ENCODE measurements around the gene WDR36.

WDR36 gene

DNA sequence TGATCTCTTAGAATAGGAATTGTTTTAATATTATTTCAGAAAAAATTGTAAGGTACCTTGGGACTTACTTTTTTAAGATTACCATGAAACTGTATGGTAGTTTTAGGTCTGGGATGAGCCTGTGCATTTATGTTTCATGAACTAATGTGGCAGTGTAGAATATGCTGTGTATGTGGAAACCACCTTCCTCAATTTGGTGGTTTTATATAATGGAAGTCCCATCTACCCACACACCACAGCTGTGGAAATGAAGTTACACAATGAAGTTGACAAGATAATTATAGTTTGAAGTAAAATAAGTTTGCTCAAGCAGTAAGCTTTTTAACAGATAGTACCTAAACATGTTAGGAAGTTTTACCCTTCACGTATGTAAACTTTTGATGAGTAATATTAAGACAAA is 24.4 kb downstream of the WDR36 start:
- Histone ChIP-seq H3K9me3 (ENCODE audit: insufficient read depth, low read depth, low read length) (no peaks in the 10 kb centered on the region), H3K27me3 (ENCODE audit: insufficient read depth, low read length, poor library complexity, severe bottlenecking) (no peaks in the 10 kb centered on the region), H3K79me2 (ENCODE audit: insufficient read depth, low read length) (no peaks in the 10 kb centered on the region), H3K4me1 (ENCODE audit: insufficient read depth, low read length, poor library complexity, severe bottlenecking) (no peaks in the 10 kb centered on the region), H4K20me1 (ENCODE audit: insufficient read depth, low read length, poor library complexity, severe bottlenecking) (no peaks in the 10 kb centered on the region), H2AFZ (ENCODE audit: low read length) (no peak overlapping the region), H3F3A (ENCODE audit: low read depth) (no peaks in the 10 kb centered on the region), H3K4me3 (ENCODE audit: low read length, poor library complexity, severe bottlenecking) (no peak overlapping the region), H3K4me2 (ENCODE audit: low read depth, low read length, poor library complexity, severe bottlenecking) (no peak overlapping the region), H3K36me3 (ENCODE audit: insufficient read depth, low read length) (peaks cover 49% of the 10 kb centered on the region), H3K9me2 (replicated peaks; ENCODE audit: low read depth, low read length) (no peaks in the 10 kb centered on the region), H3K9ac (ENCODE audit: low read depth, low read length, poor library complexity, severe bottlenecking) (no peak overlapping the region)
- TF ChIP-seq, protein P1, sequence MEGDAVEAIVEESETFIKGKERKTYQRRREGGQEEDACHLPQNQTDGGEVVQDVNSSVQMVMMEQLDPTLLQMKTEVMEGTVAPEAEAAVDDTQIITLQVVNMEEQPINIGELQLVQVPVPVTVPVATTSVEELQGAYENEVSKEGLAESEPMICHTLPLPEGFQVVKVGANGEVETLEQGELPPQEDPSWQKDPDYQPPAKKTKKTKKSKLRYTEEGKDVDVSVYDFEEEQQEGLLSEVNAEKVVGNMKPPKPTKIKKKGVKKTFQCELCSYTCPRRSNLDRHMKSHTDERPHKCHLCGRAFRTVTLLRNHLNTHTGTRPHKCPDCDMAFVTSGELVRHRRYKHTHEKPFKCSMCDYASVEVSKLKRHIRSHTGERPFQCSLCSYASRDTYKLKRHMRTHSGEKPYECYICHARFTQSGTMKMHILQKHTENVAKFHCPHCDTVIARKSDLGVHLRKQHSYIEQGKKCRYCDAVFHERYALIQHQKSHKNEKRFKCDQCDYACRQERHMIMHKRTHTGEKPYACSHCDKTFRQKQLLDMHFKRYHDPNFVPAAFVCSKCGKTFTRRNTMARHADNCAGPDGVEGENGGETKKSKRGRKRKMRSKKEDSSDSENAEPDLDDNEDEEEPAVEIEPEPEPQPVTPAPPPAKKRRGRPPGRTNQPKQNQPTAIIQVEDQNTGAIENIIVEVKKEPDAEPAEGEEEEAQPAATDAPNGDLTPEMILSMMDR (conservative IDR thresholded peaks at IDR 0.05; ENCODE audit: low read length) = no peak
- no peak for TF ChIP-seq EZH2phosphoT487 (IDR thresholded peaks at IDR 0.05; ENCODE audit: borderline replicate concordance)

DNA sequence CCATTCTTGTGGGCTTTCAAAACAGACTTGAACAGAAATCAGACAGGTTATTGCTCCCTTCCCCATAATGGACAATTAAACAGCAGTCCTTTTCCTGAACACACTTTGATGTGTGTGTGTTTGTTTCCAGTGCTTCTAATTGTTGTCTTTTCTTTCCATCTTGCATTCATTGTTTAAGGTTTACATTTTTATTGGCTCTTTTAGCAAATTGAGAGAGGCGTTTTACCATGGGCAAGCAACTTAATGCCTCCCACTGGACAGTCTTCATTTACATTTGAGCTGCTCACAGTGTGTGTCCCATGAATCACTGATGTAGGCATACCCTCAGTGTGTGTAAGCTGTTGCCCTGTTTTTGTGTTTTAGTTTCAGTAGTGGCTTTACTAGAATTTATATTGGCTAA is 25.0 kb downstream of the WDR36 start:
- H3K27me3 ChIP-seq (ENCODE audit: insufficient read depth, low read length, poor library complexity, severe bottlenecking) = no peaks in the 10 kb centered on the region
- H3F3A ChIP-seq (ENCODE audit: low read depth) = no peaks in the 10 kb centered on the region
- H2AFZ ChIP-seq (ENCODE audit: low read length) = no peak overlapping the region
- no peaks in the 10 kb centered on the region for H4K20me1 ChIP-seq (ENCODE audit: insufficient read depth, low read length, poor library complexity, severe bottlenecking)
- no peak overlapping the region for H3K9ac ChIP-seq (ENCODE audit: low read depth, low read length, poor library complexity, severe bottlenecking)
- H3K4me2 ChIP-seq (ENCODE audit: low read depth, low read length, poor library complexity, severe bottlenecking) = no peak overlapping the region
- H3K9me2 ChIP-seq (replicated peaks; ENCODE audit: low read depth, low read length) = no peaks in the 10 kb centered on the region
- H3K4me3 ChIP-seq (ENCODE audit: low read length, poor library complexity, severe bottlenecking) = no peak overlapping the region
- peaks cover 54% of the 10 kb centered on the region for H3K36me3 ChIP-seq (ENCODE audit: insufficient read depth, low read length)
- no peaks in the 10 kb centered on the region for H3K9me3 ChIP-seq (ENCODE audit: insufficient read depth, low read depth, low read length)
- H3K79me2 ChIP-seq (ENCODE audit: insufficient read depth, low read length) = no peaks in the 10 kb centered on the region
- no peak for TF ChIP-seq EZH2phosphoT487 (IDR thresholded peaks at IDR 0.05; ENCODE audit: borderline replicate concordance)
- TF ChIP-seq, protein P1 (conservative IDR thresholded peaks at IDR 0.05; ENCODE audit: low read length) = no peak
- no peaks in the 10 kb centered on the region for H3K4me1 ChIP-seq (ENCODE audit: insufficient read depth, low read length, poor library complexity, severe bottlenecking)

DNA sequence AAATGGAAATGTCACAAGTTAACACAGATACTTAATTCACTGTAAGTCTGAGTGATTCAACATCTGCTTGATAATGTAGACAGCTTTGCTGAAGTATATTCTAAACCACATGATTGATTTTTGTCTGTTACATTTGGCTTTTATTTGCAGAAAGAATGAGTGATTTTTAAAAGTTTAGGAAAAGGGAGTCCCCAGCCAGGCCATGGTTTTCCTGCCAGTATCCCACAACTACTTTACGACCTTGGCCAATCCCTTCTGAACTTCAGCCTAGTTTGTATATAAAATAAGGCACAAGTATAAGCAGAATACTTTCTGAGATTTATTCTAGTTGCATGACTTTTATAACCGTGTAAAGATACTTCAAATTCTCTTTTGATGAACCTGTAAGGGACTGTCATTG is 27.1 kb downstream of the WDR36 start:
- Histone ChIP-seq H3K4me3 (ENCODE audit: low read length, poor library complexity, severe bottlenecking) (no peak overlapping the region), H3K79me2 (ENCODE audit: insufficient read depth, low read length) (no peaks in the 10 kb centered on the region), H3K9ac (ENCODE audit: low read depth, low read length, poor library complexity, severe bottlenecking) (no peak overlapping the region), H3K9me2 (replicated peaks; ENCODE audit: low read depth, low read length) (no peaks in the 10 kb centered on the region), H3K4me1 (ENCODE audit: insufficient read depth, low read length, poor library complexity, severe bottlenecking) (no peaks in the 10 kb centered on the region), H3K9me3 (ENCODE audit: insufficient read depth, low read depth, low read length) (no peaks in the 10 kb centered on the region), H3K4me2 (ENCODE audit: low read depth, low read length, poor library complexity, severe bottlenecking) (no peak overlapping the region), H4K20me1 (ENCODE audit: insufficient read depth, low read length, poor library complexity, severe bottlenecking) (no peaks in the 10 kb centered on the region), H3K27me3 (ENCODE audit: insufficient read depth, low read length, poor library complexity, severe bottlenecking) (no peaks in the 10 kb centered on the region), H3F3A (ENCODE audit: low read depth) (no peaks in the 10 kb centered on the region), H3K36me3 (ENCODE audit: insufficient read depth, low read length) (peaks cover 54% of the 10 kb centered on the region), H2AFZ (ENCODE audit: low read length) (no peak overlapping the region)
- TF ChIP-seq, protein P1 (conservative IDR thresholded peaks at IDR 0.05; ENCODE audit: low read length) = no peak
- TF ChIP-seq EZH2phosphoT487 (IDR thresholded peaks at IDR 0.05; ENCODE audit: borderline replicate concordance) = no peak

Data from Loucy (cell line).